H1 (cell line): ENCODE results near the gene SLC1A2. TPM values are rescaled to one million over a fixed set of nuclear protein-coding genes. Genes with fewer than 3 reads are reported as not detected.

ENCODE experiments used
- BACH1 ChIP-seq: IDR thresholded peaks from 2 replicates; pipeline ENCODE4 v1.6.1; 2012; ENCODE audit warnings: low read length, improper control_type of control experiment
- BRCA1 ChIP-seq: IDR thresholded peaks from 2 replicates; pipeline ENCODE4 v1.6.1; 2012; ENCODE audit warnings: low read depth, low read length, improper control_type of control experiment
- CHD1 ChIP-seq: IDR thresholded peaks from 2 replicates; pipeline ENCODE4 v1.6.1; 2012; ENCODE audit warnings: low read depth, low read length, improper control_type of control experiment
- CTBP2 ChIP-seq: IDR thresholded peaks from 2 replicates; pipeline ENCODE4 v1.7.0; 2011; ENCODE audit warnings: borderline replicate concordance, mild to moderate bottlenecking, moderate library complexity, mixed read lengths, low read length; ENCODE audit not compliant: insufficient read depth, insufficient read length
- GTF2F1 ChIP-seq: IDR thresholded peaks from 2 replicates; pipeline ENCODE4 v1.6.1; 2012; ENCODE audit warnings: low read depth, low read length, improper control_type of control experiment, borderline replicate concordance
- NRF1 ChIP-seq: IDR thresholded peaks from 2 replicates; pipeline ENCODE4 v1.6.1; 2011; ENCODE audit warnings: mild to moderate bottlenecking, low read depth, low read length, improper control_type of control experiment
- POU5F1 ChIP-seq: IDR thresholded peaks from 2 replicates; pipeline ENCODE4 v1.6.1; 2011; ENCODE audit warnings: low read depth, mild to moderate bottlenecking, low read length, moderate library complexity
- RBBP5 ChIP-seq: IDR thresholded peaks from 2 replicates; pipeline ENCODE4 v1.7.1; 2012; ENCODE audit warnings: low read depth, mild to moderate bottlenecking, inconsistent platforms, low read length, moderate library complexity, borderline replicate concordance
- SAP30 ChIP-seq: fragments of 300-600 bp; sonication (generic); IDR thresholded peaks from 2 replicates; pipeline ENCODE4 v1.7.1; 2012; ENCODE audit warnings: low read length, moderate library complexity, mild to moderate bottlenecking, inconsistent platforms; ENCODE audit not compliant: insufficient read depth, insufficient replicate concordance
- SIX5 ChIP-seq: IDR thresholded peaks from 2 replicates; pipeline ENCODE4 v1.6.1; 2011; ENCODE audit warnings: mild to moderate bottlenecking, low read depth, low read length
- polyA plus RNA-seq, 7 experiments: library from polyadenylated mRNA; depleted of rRNA in 3 of 7; stranded (reverse) in 5 of 7; unstranded in 2 of 7; fragments of >200 nt in 5 of 7; fragments of 200-250 nt in 2 of 7; gene quantifications; 1 replicate in 5 of 7; 2 replicates in 1 of 7; 4 replicates in 1 of 7; pipeline versions ENCODE4 v1.2.1 to v1.2.3, GENCODE V29; 2011 to 2013; ENCODE audit warnings: missing spikeins in 2 of 7, mixed read lengths in 2 of 7
- total RNA-seq: library from RNA; stranded (reverse); fragmentation: NEBNext Ultra II Directional; extraction: Animal tissue kit (Norgen Biotek cat#: 25700); gene quantifications from 2 replicates; pipeline ENCODE4 v1.2.1, GENCODE V29; 2021

SLC1A2 gene
- total and polyA plus RNA-seq, 2 of the 8 experiments (the other 6 are each of a cell fraction or from before 2014, with no cell fraction given), result 0.57 to 1.2 TPM

GRCh38 chr11:35286126-35286525 is 133.2 kb downstream of the SLC1A2 start (continued):
- no peak for TF ChIP-seq BACH1
- TF ChIP-seq CHD1, result no peak
- no peak for TF ChIP-seq POU5F1
- no peak for TF ChIP-seq RBBP5
- TF ChIP-seq BRCA1, result no peak
- TF ChIP-seq NRF1, result no peak
- no peak for TF ChIP-seq GTF2F1
- TF ChIP-seq CTBP2, result no peak
- TF ChIP-seq SAP30, result no peak
- TF ChIP-seq SIX5, result no peak
